ENCODE results near the gene TOX2.

- TF ChIP-seq CTCF (tag by site-specific recombination; IDR thresholded peaks at IDR 0.05): no peak
- no peak for TF ChIP-seq YY1 (tag by site-specific recombination; IDR thresholded peaks at IDR 0.05)
- TF ChIP-seq ZBTB21 (tag by site-specific recombination; IDR thresholded peaks at IDR 0.05): no peak
- no peak for TF ChIP-seq ZNF692 (tag by site-specific recombination; IDR thresholded peaks at IDR 0.05)
- no peak for TF ChIP-seq ZBTB10 (tag by site-specific recombination; IDR thresholded peaks at IDR 0.05)
- no peak for TF ChIP-seq SETDB1 (IDR thresholded peaks at IDR 0.05; ENCODE audit: insufficient read length, low read length)
- TF ChIP-seq ZNF707 (tag by site-specific recombination; IDR thresholded peaks at IDR 0.05): no peak
- no peak for TF ChIP-seq ZNF37A (tag by site-specific recombination; IDR thresholded peaks at IDR 0.05)
Measured at GRCh38 chr20:43943725-43944124, 29.1 kb downstream of the TOX2 start.

Data from HEK293 (cell line).